Hepatocyte (in vitro differentiated cells): ENCODE results near the gene SRBD1.
A peak's percentile ranks its signal among the peaks of the same experiment; 100 is the strongest.

ENCODE experiments used
- CTCF ChIP-seq: fragments of 200-600 bp; sonication (generic); IDR thresholded peaks from 2 replicates; pipeline ENCODE4 v1.5.1; 2016; ENCODE audit warnings: antibody characterized with exemption, mild to moderate bottlenecking; ENCODE audit not compliant: poor library complexity
- EZH2 ChIP-seq: fragments of 200-600 bp; sonication (generic); IDR thresholded peaks from 2 replicates; pipeline ENCODE4 v1.6.1; 2016; ENCODE audit warnings: antibody characterized with exemption, mild to moderate bottlenecking, borderline replicate concordance
- EZH2phosphoT487 ChIP-seq: fragments of 200-600 bp; sonication (generic); IDR thresholded peaks from one replicate; pipeline ENCODE4 v1.6.1; 2018; ENCODE audit warnings: antibody characterized with exemption, mild to moderate bottlenecking, low read depth, moderate library complexity; ENCODE audit not compliant: unreplicated experiment, severe bottlenecking

DNA sequence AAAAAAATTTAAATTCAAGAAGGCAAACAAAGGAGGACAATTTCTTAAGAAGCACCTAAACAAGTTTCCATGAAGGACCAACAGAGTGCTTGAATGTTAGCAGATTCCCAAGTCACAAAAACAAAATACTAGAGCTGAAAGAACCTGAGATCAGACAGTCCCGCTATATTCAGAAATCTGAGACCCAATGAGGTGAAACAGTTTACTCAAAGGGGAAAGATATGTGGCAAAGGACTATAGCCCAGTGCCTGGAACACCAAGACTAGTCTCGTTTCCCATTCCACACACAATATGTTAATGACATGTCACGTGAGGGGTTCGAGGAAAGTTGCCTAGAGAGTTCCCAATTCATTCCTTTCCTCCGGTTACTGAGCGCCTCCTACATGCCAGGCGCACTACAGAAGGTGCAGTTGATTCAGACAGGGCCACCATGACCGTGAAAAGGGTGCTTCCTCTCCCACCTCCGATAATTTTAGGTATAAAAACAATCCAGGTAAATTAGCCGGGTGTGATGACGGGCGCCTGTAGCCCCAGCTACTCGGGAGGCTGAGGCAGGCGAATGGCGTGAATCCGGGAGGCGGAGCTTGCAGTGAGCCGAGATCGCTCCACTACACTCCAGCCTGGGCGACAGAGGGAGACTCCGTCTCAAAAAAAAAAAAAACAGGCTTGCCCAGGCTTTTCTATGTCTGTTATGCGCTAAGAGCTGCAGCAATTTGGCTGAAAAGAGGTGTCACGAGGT is 617 bp downstream of the SRBD1 start:
- TF ChIP-seq CTCF = peak; percentile 57
- no peak for TF ChIP-seq EZH2phosphoT487
- TF ChIP-seq EZH2 = no peak
